Stimulated activated naive CD8-positive, alpha-beta T cell treated with anti-CD3 and anti-CD28 coated beads, Interleukin-15, Interleukin-2, amounts not matched to agents 100 ng/mL and 50 ng/mL, for 24 hours (primary cell): Measurements from ENCODE around the gene STS.

ENCODE experiments used
- H3K27ac Mint-ChIP-seq: one replicate; pipeline ENCODE4 v1.8.0; 2021; ENCODE audit warnings: mild to moderate bottlenecking, mixed read lengths
- H3K27me3 Mint-ChIP-seq: one replicate; pipeline ENCODE4 v1.8.0; 2021; ENCODE audit warnings: mixed read lengths
- H3K36me3 Mint-ChIP-seq: one replicate; pipeline ENCODE4 v1.8.0; 2021; ENCODE audit warnings: low read depth, mixed read lengths
- H3K4me1 Mint-ChIP-seq: one replicate; pipeline ENCODE4 v1.8.0; 2021; ENCODE audit warnings: low read depth, mixed read lengths
- H3K4me3 Mint-ChIP-seq: one replicate; pipeline ENCODE4 v1.8.0; 2021; ENCODE audit warnings: mild to moderate bottlenecking, mixed read lengths
- H3K9me3 Mint-ChIP-seq: one replicate; pipeline ENCODE4 v1.8.0; 2021; ENCODE audit warnings: mixed read lengths

Gene STS

GRCh38 chrX:7147413-7147977 is at the start of gene STS:
STS (plus strand) TSS chrX:7147712; CDS start chrX:7253200, 105,488 bp downstream.
- Mint-ChIP-seq H3K4me1 (peaks cover 19% of the 10 kb centered on the region), H3K27ac (peak within 1 kb of the TSS; percentile 85), H3K9me3 (no peaks in the 10 kb centered on the region)

GRCh38 chrX:7100022-7100421 is 47.5 kb upstream of the STS start:
- no peak overlapping the region for H3K27ac Mint-ChIP-seq
- H3K9me3 Mint-ChIP-seq: no peaks in the 10 kb centered on the region
- H3K4me1 Mint-ChIP-seq: peaks cover 4% of the 10 kb centered on the region
- H3K4me3 Mint-ChIP-seq: no peak overlapping the region
- H3K36me3 Mint-ChIP-seq: peaks cover 24% of the 10 kb centered on the region
- no peaks in the 10 kb centered on the region for H3K27me3 Mint-ChIP-seq

More at GRCh38 chrX:7147413-7147977, at the start of gene STS:
- peak within 1 kb of the TSS; percentile 85 for H3K4me3 Mint-ChIP-seq
- no peaks in the 10 kb centered on the region for H3K27me3 Mint-ChIP-seq
- no peaks in the 10 kb centered on the region for H3K36me3 Mint-ChIP-seq

- peaks cover 24% of the 10 kb centered on the region for H3K36me3 Mint-ChIP-seq
These were observed 45.4 kb upstream of the STS start for GRCh38 chrX:7102119-7102518.

GRCh38 chrX:7106649-7107048 is 40.9 kb upstream of the STS start:
- H3K36me3 Mint-ChIP-seq: peaks cover 27% of the 10 kb centered on the region
- H3K27ac Mint-ChIP-seq: no peak overlapping the region
- H3K4me1 Mint-ChIP-seq: peaks cover 27% of the 10 kb centered on the region
- H3K4me3 Mint-ChIP-seq: no peak overlapping the region
- no peaks in the 10 kb centered on the region for H3K9me3 Mint-ChIP-seq
- no peaks in the 10 kb centered on the region for H3K27me3 Mint-ChIP-seq

More at GRCh38 chrX:7102119-7102518, 45.4 kb upstream of the STS start:
- no peak overlapping the region for H3K27ac Mint-ChIP-seq
- peaks cover 4% of the 10 kb centered on the region for H3K4me1 Mint-ChIP-seq
- H3K9me3 Mint-ChIP-seq: no peaks in the 10 kb centered on the region
- no peak overlapping the region for H3K4me3 Mint-ChIP-seq
- no peaks in the 10 kb centered on the region for H3K27me3 Mint-ChIP-seq

GRCh38 chrX:7108030-7108429 is 39.5 kb upstream of the STS start:
- Mint-ChIP-seq H3K4me3 (no peak overlapping the region), H3K27me3 (no peaks in the 10 kb centered on the region), H3K4me1 (peaks cover 27% of the 10 kb centered on the region), H3K9me3 (no peaks in the 10 kb centered on the region), H3K27ac (no peak overlapping the region), H3K36me3 (peaks cover 14% of the 10 kb centered on the region)

GRCh38 chrX:7109049-7109531 is 38.4 kb upstream of the STS start:
- Mint-ChIP-seq H3K9me3 (no peaks in the 10 kb centered on the region), H3K27me3 (no peaks in the 10 kb centered on the region), H3K27ac (peak overlapping the region; percentile 63), H3K4me3 (peak overlapping the region; percentile 63), H3K4me1 (peaks cover 23% of the 10 kb centered on the region), H3K36me3 (peaks cover 8% of the 10 kb centered on the region)

- H3K27ac Mint-ChIP-seq: peak overlapping the region; percentile 65
- no peak overlapping the region for H3K4me3 Mint-ChIP-seq
- peaks cover 8% of the 10 kb centered on the region for H3K36me3 Mint-ChIP-seq
- H3K9me3 Mint-ChIP-seq: no peaks in the 10 kb centered on the region
- no peaks in the 10 kb centered on the region for H3K27me3 Mint-ChIP-seq
- H3K4me1 Mint-ChIP-seq: peaks cover 23% of the 10 kb centered on the region
These were observed 37.4 kb upstream of the STS start for GRCh38 chrX:7109838-7110793.

- Mint-ChIP-seq H3K9me3 (no peaks in the 10 kb centered on the region), H3K27me3 (no peaks in the 10 kb centered on the region), H3K36me3 (peaks cover 11% of the 10 kb centered on the region), H3K27ac (peak overlapping the region; percentile 65), H3K4me3 (no peak overlapping the region), H3K4me1 (peaks cover 26% of the 10 kb centered on the region)
These were observed 36.7 kb upstream of the STS start for GRCh38 chrX:7110821-7111276.

- H3K9me3 Mint-ChIP-seq: no peaks in the 10 kb centered on the region
- peaks cover 11% of the 10 kb centered on the region for H3K36me3 Mint-ChIP-seq
- H3K4me1 Mint-ChIP-seq: peaks cover 26% of the 10 kb centered on the region
- no peaks in the 10 kb centered on the region for H3K27me3 Mint-ChIP-seq
- no peak overlapping the region for H3K4me3 Mint-ChIP-seq
- H3K27ac Mint-ChIP-seq: no peak overlapping the region
These were observed 36.0 kb upstream of the STS start for GRCh38 chrX:7111518-7111917.

- H3K4me3 Mint-ChIP-seq: no peak overlapping the region
- H3K27me3 Mint-ChIP-seq: no peaks in the 10 kb centered on the region
- H3K9me3 Mint-ChIP-seq: no peaks in the 10 kb centered on the region
- peaks cover 11% of the 10 kb centered on the region for H3K36me3 Mint-ChIP-seq
- H3K27ac Mint-ChIP-seq: no peak overlapping the region
- peaks cover 26% of the 10 kb centered on the region for H3K4me1 Mint-ChIP-seq
These were observed 35.4 kb upstream of the STS start for GRCh38 chrX:7112071-7112470.

- Mint-ChIP-seq H3K27ac (no peak overlapping the region), H3K27me3 (no peaks in the 10 kb centered on the region), H3K36me3 (peaks cover 11% of the 10 kb centered on the region), H3K4me3 (no peak overlapping the region), H3K4me1 (peaks cover 9% of the 10 kb centered on the region), H3K9me3 (no peaks in the 10 kb centered on the region)
These were observed 32.0 kb upstream of the STS start for GRCh38 chrX:7115557-7115956.

- Mint-ChIP-seq H3K36me3 (peaks cover 11% of the 10 kb centered on the region), H3K27me3 (no peaks in the 10 kb centered on the region)
These were observed 31.4 kb upstream of the STS start for GRCh38 chrX:7116081-7116480.

GRCh38 chrX:7117587-7117986 is 29.9 kb upstream of the STS start:
- peaks cover 3% of the 10 kb centered on the region for H3K4me1 Mint-ChIP-seq
- no peaks in the 10 kb centered on the region for H3K27me3 Mint-ChIP-seq
- no peak overlapping the region for H3K4me3 Mint-ChIP-seq
- peaks cover 11% of the 10 kb centered on the region for H3K36me3 Mint-ChIP-seq
- no peaks in the 10 kb centered on the region for H3K9me3 Mint-ChIP-seq
- H3K27ac Mint-ChIP-seq: no peak overlapping the region

More at GRCh38 chrX:7116081-7116480, 31.4 kb upstream of the STS start:
- peaks cover 4% of the 10 kb centered on the region for H3K4me1 Mint-ChIP-seq
- no peak overlapping the region for H3K4me3 Mint-ChIP-seq
- H3K27ac Mint-ChIP-seq: no peak overlapping the region
- no peaks in the 10 kb centered on the region for H3K9me3 Mint-ChIP-seq

GRCh38 chrX:7119950-7120877 is 27.3 kb upstream of the STS start:
- Mint-ChIP-seq H3K4me1 (peaks cover 6% of the 10 kb centered on the region), H3K27ac (no peak overlapping the region), H3K4me3 (no peak overlapping the region), H3K27me3 (no peaks in the 10 kb centered on the region), H3K9me3 (no peaks in the 10 kb centered on the region), H3K36me3 (peaks cover 14% of the 10 kb centered on the region)
